ENCODE data around the gene OR1J2. TPM values are rescaled to one million over a fixed set of nuclear protein-coding genes. Genes with fewer than 3 reads are reported as not detected.

The OR1J2 gene
- total and polyA plus RNA-seq, 2 of the 8 experiments (the other 6 are each of a cell fraction or from before 2014, with no cell fraction given) = not detected

- POLR2A ChIA-PET (ENCODE audit: partially characterized antibody) = no interaction called here
- Histone ChIP-seq H3K79me2 (ENCODE audit: control insufficient read depth in 1 of 2, insufficient read depth in 2 of 2, low read length in 2 of 2) (no peaks in the 10 kb centered on the region), H3K23ac (ENCODE audit: insufficient read length) (no peak within 1 kb of the TSS), H4K5ac (ENCODE audit: insufficient read length, low read depth, low read length) (no peak within 1 kb of the TSS), H3K36me3 (ENCODE audit: control insufficient read depth in 2 of 4, insufficient read depth in 4 of 4, low read length in 3 of 4) (no peaks in the 10 kb centered on the region), H2BK120ac (replicated peaks; ENCODE audit: low read depth, low read length) (no peak within 1 kb of the TSS), H3K79me1 (ENCODE audit: low read depth, low read length) (no peaks in the 10 kb centered on the region), H4K8ac (ENCODE audit: extremely low read depth, insufficient read depth, low read length) (no peak within 1 kb of the TSS), H2BK15ac (ENCODE audit: low read length) (no peak within 1 kb of the TSS), H3K9me3 (ENCODE audit: insufficient read depth in 2 of 2, low read depth in 1 of 2, low read length in 1 of 2) (peaks cover 39 to 50% of the 10 kb centered on the region in 2 experiments), H3K27me3 (replicated peaks in 1 of 4; ENCODE audit: control insufficient read depth in 3 of 4, extremely low read depth in 1 of 4, insufficient read depth in 3 of 4, low read length in 3 of 4) (no peaks in the 10 kb centered on the region), H2AFZ (ENCODE audit: low read length) (no peak within 1 kb of the TSS), H3K4me3 (ENCODE audit: extremely low read depth in 1 of 4, insufficient read depth in 2 of 4, low read depth in 3 of 4, low read length in 4 of 4) (no peak within 1 kb of the TSS), H3K9ac (replicated peaks in 1 of 4; ENCODE audit: extremely low read depth in 1 of 4, low read depth in 3 of 4, low read length in 3 of 4) (no peak within 1 kb of the TSS), H2AK5ac (ENCODE audit: low read depth, low read length) (no peak within 1 kb of the TSS), H3K27ac (ENCODE audit: low read depth, low read length) (no peak within 1 kb of the TSS), H3K14ac (ENCODE audit: insufficient read length) (no peak within 1 kb of the TSS), H3K23me2 (ENCODE audit: low read depth, low read length) (no peaks in the 10 kb centered on the region; the same call in 1 of the 2 replicates), H3K4me2 (ENCODE audit: insufficient read depth in 1 of 2, low read depth in 2 of 2, low read length in 2 of 2) (no peak within 1 kb of the TSS), H4K20me1 (replicated peaks in 1 of 2; ENCODE audit: control insufficient read depth in 1 of 2, insufficient read depth in 2 of 2, low read length in 2 of 2) (no peaks in the 10 kb centered on the region), H3K18ac (ENCODE audit: extremely low read depth, low read length) (no peak within 1 kb of the TSS), H2BK12ac (ENCODE audit: low read depth, low read length) (no peak within 1 kb of the TSS), H4K91ac (replicated peaks; ENCODE audit: insufficient read length, low read length) (no peak within 1 kb of the TSS), H3K4ac (replicated peaks; ENCODE audit: insufficient read length, low read depth, low read length) (no peak within 1 kb of the TSS), H3K4me1 (replicated peaks in 1 of 4; ENCODE audit: control insufficient read depth in 3 of 4, insufficient read depth in 4 of 4, low read length in 3 of 4) (no peaks in the 10 kb centered on the region), H2BK20ac (ENCODE audit: low read length) (no peak within 1 kb of the TSS), H2BK5ac (ENCODE audit: low read depth, low read length) (no peak within 1 kb of the TSS), H3K56ac (replicated peaks; ENCODE audit: insufficient read length, low read depth, low read length) (no peak within 1 kb of the TSS)
- FAIRE-seq (no peak), DNase-seq (ENCODE audit: low read depth in 1 of 2, low spot score in 2 of 2) (no peak)
- CTCF ChIA-PET (ENCODE audit: partially characterized antibody) = interaction anchor here (0.6 kb wide), 1 partner anchor 10 kb away, joined by 3 read pairs; no protein-coding TSS in a partner anchor
- WGBS, 2 experiments (ENCODE audit: extremely low coverage in 1 of 2, insufficient coverage in 1 of 2, insufficient read length in 1 of 2, insufficient replicate concordance in 2 of 2, low coverage in 1 of 2, low lambda C conversion rate in 2 of 2, missing lambda C conversion rate in 1 of 2) = 68% methylated on average over 2 of the region's 2 CpGs; no CpG with 5 or more reads in 1 of the 2 experiments
- TF ChIP-seq JUND (IDR thresholded peaks at IDR 0.05; ENCODE audit: low read length) (no peak), RXRA (IDR thresholded peaks at IDR 0.05; ENCODE audit: insufficient read depth, low read depth, low read length) (no peak), TCF12 (IDR thresholded peaks at IDR 0.05; ENCODE audit: low read depth, low read length) (no peak), CHD2 (IDR thresholded peaks at IDR 0.05; ENCODE audit: low read length) (no peak), CEBPB (IDR thresholded peaks at IDR 0.05; ENCODE audit: low read depth, low read length) (no peak), RBBP5 (IDR thresholded peaks at IDR 0.05; ENCODE audit: borderline replicate concordance, low read depth, low read length) (no peak)
Observed at GRCh38 chr9:122552812-122553211, 42.2 kb downstream of the OR1J2 start, which contains the start of gene OR1N2. OR1N2 (plus strand) TSS chr9:122553112; CDS start chr9:122553212, 100 bp downstream.

All from H1 (cell line).